ENCODE results near the gene ARHGAP22.
"Not testable (repeated sequence)": the region's sequence is repeated elsewhere in the genome, so short reads cannot be mapped to it uniquely, and the experiment has no call there.

Gene ARHGAP22

DNA sequence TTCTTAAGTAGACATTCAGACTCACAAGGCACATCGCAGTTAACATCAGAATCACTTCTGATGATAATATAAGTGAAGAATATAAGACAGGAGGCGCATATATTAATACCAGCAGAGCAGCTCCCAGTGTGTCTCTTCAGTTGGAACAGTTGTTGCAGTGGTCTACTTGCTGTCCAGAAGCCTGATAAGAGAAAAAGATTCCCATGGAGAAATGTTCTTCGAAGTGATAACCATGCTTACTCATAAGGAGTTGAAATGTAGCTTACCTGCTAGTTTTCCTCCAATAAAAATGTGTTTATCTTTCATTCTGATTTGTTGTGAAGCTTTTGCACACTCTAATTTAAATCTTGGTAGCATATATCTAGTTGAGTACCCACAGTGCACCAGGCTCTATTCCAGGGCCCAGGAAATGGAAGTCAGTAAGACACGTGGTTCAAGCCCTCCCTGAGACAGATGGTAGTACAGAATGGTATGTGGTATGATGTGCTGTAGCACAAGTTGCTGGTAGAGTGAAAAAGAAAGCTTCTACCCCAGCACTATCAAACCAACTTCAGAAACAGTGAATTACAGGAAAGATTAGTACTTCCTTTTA, 174.4 kb downstream of the ARHGAP22 start:
- no peak overlapping the region for H3K9ac ChIP-seq (ENCODE audit: low read depth, low read length)

DNA sequence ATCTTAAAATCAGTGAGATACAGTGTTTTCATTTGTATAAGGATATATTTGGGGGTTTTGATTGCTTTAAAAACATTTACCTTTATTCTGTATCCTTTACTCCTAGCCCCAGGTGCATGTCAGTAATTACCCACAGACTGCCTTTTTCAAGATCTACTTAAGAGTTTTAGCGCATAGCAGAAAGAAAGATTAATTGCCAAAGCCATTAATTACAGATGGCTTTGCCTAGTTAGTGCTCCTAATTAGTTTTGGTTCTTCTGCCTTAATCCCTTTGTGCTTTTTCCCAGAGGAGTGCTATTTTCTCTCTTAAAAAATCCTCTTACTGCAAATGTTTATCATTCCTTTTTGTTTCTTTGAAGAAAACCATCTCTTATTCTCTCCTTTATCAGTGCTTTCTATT, 175.6 kb downstream of the ARHGAP22 start:
- H3K4me1 ChIP-seq (ENCODE audit: insufficient read depth, low read length), result no peaks in the 10 kb centered on the region
- H3K9ac ChIP-seq (ENCODE audit: low read depth, low read length), result no peak overlapping the region
- no peaks in the 10 kb centered on the region for H3K9me3 ChIP-seq (ENCODE audit: control insufficient read depth, insufficient read depth, low read length)
- H3K36me3 ChIP-seq (ENCODE audit: insufficient read depth, low read length), result no peaks in the 10 kb centered on the region; the same call in 1 of the 2 replicates

More for the DNA sequence above, 174.4 kb downstream of the ARHGAP22 start:
- Histone ChIP-seq H3K9me3 (ENCODE audit: control insufficient read depth, insufficient read depth, low read length) (no peaks in the 10 kb centered on the region), H3K36me3 (ENCODE audit: insufficient read depth, low read length) (no peaks in the 10 kb centered on the region; the same call in 1 of the 2 replicates), H3K4me1 (ENCODE audit: insufficient read depth, low read length) (no peaks in the 10 kb centered on the region)

DNA sequence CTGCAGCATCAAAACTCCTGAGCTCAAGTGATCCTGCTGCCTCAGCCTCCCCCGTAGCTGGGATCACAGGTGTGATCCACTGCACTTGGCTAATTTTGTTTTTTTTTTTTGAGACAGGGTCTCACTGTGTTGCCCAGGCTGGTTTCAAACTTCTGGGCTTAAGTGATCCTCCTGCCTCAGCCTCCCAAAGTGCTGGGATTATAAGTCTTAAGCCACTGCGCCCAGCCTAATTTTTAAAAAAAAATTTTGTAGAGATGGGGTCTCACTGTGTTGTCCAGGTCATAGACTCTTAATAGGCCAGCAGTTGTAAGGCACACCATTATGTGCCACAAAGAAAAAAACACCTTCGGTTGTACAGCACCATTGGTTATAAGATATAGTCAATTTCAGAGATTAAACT, 176.0 kb downstream of the ARHGAP22 start:
- H3K9ac ChIP-seq (ENCODE audit: low read depth, low read length), result no peak overlapping the region

DNA sequence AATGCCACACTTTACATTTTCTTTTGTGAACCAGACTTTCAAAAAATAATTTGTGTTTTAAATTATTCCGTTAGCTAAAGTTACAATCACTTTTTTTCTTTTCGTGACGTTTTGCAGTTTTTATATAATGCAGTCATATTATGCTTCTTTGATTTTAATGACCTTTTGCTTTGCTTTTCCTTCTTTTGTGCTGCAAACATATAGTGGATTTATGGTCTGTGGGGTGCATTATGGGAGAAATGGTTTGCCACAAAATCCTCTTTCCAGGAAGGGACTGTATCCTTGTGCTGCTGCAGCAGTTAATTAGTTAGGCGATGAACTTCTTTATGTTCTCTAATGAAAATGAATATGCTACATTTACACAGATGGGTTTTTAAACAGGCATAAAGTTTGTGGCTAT, 181.0 kb downstream of the ARHGAP22 start:
- Histone ChIP-seq H3K36me3 (ENCODE audit: insufficient read depth, low read length) (no peaks in the 10 kb centered on the region), H3K4me1 (ENCODE audit: insufficient read depth, low read length) (no peaks in the 10 kb centered on the region), H3K9me3 (ENCODE audit: control insufficient read depth, insufficient read depth, low read length) (no peaks in the 10 kb centered on the region), H3K9ac (ENCODE audit: low read depth, low read length) (no peak overlapping the region)

More for the DNA sequence above, 176.0 kb downstream of the ARHGAP22 start:
- H3K4me1 ChIP-seq (ENCODE audit: insufficient read depth, low read length), result no peaks in the 10 kb centered on the region
- no peaks in the 10 kb centered on the region for H3K9me3 ChIP-seq (ENCODE audit: control insufficient read depth, insufficient read depth, low read length)
- no peaks in the 10 kb centered on the region; the same call in 1 of the 2 replicates for H3K36me3 ChIP-seq (ENCODE audit: insufficient read depth, low read length)

DNA sequence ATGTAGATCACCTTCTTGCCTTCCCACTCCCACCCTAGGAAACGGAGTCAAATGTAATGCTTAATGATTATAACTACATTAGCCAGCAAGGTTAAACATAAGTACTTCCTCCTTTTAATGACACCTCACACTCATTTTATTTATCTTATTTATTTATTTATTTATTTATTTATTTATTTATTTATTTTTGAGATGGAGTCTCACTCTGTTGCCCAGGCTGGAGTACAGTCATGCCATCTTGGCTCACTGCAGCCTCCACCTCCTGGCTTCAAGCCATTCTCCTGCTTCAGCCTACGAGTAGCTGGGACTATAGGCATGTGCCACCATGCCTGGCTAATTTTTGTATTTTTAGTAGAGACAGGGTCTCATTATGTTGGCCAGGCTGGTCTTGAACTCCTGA, 183.0 kb downstream of the ARHGAP22 start:
- not testable (repeated sequence) for H3K36me3 ChIP-seq (ENCODE audit: insufficient read depth, low read length); H3K9me3 ChIP-seq (ENCODE audit: control insufficient read depth, insufficient read depth, low read length); H3K4me1 ChIP-seq (ENCODE audit: insufficient read depth, low read length); H3K9ac ChIP-seq (ENCODE audit: low read depth, low read length)

DNA sequence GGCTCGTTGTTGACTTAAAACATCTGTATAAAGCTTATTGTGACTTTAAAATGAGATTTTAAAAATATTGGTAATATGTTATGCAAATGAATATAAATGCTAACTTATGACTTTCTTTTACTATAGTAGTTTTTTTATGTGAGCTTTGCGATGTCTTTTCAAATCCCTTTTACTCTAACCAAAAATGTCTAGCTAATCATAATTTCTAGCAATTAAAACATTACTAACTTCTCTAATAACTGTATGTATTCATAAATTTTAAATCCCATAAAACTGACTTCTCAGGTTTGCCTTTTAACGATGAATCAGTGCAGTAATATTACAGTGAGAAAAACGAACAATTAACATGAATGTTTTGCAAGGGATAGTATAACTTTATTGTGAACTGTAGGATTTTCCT, 185.2 kb downstream of the ARHGAP22 start:
- H3K9ac ChIP-seq (ENCODE audit: low read depth, low read length), result no peak overlapping the region
- peaks cover 5% of the 10 kb centered on the region; the same call in 1 of the 2 replicates for H3K4me1 ChIP-seq (ENCODE audit: insufficient read depth, low read length)
- H3K36me3 ChIP-seq (ENCODE audit: insufficient read depth, low read length), result no peaks in the 10 kb centered on the region
- no peaks in the 10 kb centered on the region for H3K9me3 ChIP-seq (ENCODE audit: control insufficient read depth, insufficient read depth, low read length)

DNA sequence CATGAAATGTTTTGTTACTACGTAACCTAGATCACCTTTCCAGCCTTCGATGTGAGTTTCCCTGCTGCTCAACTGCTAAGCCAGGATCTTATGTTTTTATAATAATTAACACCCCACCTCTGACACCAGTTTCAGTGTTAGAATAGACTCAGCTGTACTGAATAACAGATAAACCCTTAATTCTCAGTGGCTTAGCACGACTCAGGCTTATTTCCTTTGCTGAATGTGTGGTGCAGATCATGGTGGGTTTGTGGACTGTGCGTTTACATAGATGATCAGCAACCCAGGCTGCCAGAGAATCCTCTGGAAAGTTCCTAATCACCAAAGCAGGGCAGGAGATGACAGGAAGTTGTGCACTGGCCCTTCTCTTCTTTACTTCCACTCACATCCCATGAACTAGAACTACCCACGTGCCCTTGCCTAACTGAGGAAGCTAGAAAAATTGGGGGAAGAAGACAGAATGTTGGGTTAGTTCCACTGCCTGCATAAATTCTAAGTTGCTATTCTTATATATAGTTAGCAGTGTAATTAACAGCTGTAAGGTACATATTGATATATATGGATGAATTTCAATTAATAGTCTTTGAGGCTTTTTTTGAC, 186.6 kb downstream of the ARHGAP22 start:
- Histone ChIP-seq H3K4me1 (ENCODE audit: insufficient read depth, low read length) (peaks cover 5% of the 10 kb centered on the region; the same call in 1 of the 2 replicates), H3K9me3 (ENCODE audit: control insufficient read depth, insufficient read depth, low read length) (no peaks in the 10 kb centered on the region), H3K36me3 (ENCODE audit: insufficient read depth, low read length) (no peaks in the 10 kb centered on the region), H3K9ac (ENCODE audit: low read depth, low read length) (no peak overlapping the region)

DNA sequence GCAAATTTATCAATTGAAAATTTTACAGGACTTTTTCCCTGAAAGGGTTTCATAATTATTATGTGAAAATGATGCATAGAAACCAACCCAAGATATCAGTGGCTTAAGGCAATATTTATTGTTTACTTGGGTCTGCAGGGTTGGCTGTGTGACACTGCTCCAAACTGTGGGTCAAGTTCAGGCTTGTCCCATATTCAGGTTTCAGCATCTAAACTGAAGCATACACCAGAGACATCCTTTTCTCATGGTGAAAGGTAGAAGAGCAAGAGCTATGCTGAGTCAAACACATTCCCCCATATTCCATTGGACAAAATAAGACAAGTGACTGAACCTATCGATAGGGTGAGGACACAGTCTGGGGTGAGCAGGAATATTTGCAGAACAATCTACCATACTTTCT, 187.5 kb downstream of the ARHGAP22 start:
- no peak overlapping the region for H3K9ac ChIP-seq (ENCODE audit: low read depth, low read length)
- H3K4me1 ChIP-seq (ENCODE audit: insufficient read depth, low read length), result peaks cover 5% of the 10 kb centered on the region; the same call in 1 of the 2 replicates
- H3K36me3 ChIP-seq (ENCODE audit: insufficient read depth, low read length), result 0 out of 2 replicates have a peak, but pooled peaks cover 3% of the 10 kb centered on the region
- no peaks in the 10 kb centered on the region for H3K9me3 ChIP-seq (ENCODE audit: control insufficient read depth, insufficient read depth, low read length)

DNA sequence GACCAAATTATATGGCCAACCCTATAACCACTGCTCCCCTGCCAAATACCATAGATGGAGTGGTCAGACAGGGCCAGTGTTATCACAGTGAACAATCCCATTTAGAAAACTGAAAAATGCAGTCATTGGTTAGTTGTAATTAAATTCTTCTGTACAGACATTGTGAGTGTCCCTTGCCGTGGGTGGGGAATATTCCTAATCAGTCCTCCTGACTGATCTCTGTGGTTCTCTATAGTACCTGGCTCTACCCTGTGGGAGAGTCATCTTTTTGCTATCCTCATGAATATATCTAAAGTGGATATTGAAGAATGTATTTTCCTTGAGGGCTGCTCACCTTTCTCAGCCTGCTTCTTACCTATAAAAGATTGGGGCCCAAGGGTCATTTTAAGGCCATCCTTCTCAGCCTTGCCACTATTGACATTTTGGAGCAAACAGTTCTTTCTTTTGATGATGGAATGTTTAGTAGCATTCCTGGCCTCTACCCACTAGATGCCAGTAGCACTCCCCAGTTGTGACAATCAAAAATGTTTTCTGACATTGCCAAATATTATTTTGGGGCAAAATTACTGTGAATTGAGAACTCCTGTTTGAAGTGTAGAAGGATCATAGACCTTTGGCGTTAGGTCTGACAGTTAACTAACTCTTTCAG, 188.2 kb downstream of the ARHGAP22 start:
- Histone ChIP-seq H3K9me3 (ENCODE audit: control insufficient read depth, insufficient read depth, low read length) (no peaks in the 10 kb centered on the region), H3K9ac (ENCODE audit: low read depth, low read length) (no peak overlapping the region), H3K36me3 (ENCODE audit: insufficient read depth, low read length) (0 out of 2 replicates have a peak, but pooled peaks cover 3% of the 10 kb centered on the region), H3K4me1 (ENCODE audit: insufficient read depth, low read length) (peaks cover 5% of the 10 kb centered on the region; the same call in 1 of the 2 replicates)

DNA sequence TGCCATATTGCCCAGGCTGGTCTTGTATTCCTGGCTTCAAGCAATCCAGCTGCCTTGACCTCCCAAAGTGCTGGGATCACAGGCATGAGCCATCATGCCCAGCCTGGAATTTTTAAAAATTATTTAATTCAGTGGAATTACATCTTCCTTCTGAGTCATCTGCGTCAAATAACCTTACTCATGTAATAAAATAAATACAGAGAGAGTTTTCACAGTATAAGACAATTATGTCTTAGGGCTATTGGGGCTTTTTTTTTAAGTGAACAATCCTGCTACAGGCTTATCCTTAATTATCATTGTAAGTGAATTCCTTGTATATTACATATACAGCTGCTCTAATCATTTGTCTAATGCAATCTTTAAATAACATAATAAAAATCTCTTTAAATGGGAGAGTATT, 190.1 kb downstream of the ARHGAP22 start:
- Histone ChIP-seq H3K36me3 (ENCODE audit: insufficient read depth, low read length) (0 out of 2 replicates have a peak, but pooled peaks cover 3% of the 10 kb centered on the region), H3K9ac (ENCODE audit: low read depth, low read length) (no peak overlapping the region), H3K4me1 (ENCODE audit: insufficient read depth, low read length) (peaks cover 5% of the 10 kb centered on the region; the same call in 1 of the 2 replicates), H3K9me3 (ENCODE audit: control insufficient read depth, insufficient read depth, low read length) (no peaks in the 10 kb centered on the region)

DNA sequence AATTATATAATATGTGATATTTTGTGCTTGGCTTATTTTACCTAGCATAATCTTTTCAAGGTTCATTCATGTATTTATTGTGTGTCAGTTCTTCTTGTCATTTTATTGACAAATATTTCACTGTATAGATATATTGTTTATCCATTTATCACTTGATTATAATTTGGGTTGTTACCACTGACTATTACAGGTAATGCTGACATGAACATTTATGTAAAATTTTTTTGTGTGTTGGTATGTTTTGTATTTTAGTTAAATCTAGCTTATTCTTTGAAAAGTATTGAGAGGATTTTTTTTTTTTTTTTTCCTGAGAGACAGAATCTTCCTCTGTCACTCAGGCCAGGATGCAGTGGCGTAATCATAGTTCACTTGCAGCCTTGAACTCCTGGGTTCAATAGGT, 190.7 kb downstream of the ARHGAP22 start:
- Histone ChIP-seq H3K36me3 (ENCODE audit: insufficient read depth, low read length) (0 out of 2 replicates have a peak, but pooled peaks cover 3% of the 10 kb centered on the region), H3K9ac (ENCODE audit: low read depth, low read length) (no peak overlapping the region), H3K9me3 (ENCODE audit: control insufficient read depth, insufficient read depth, low read length) (no peaks in the 10 kb centered on the region), H3K4me1 (ENCODE audit: insufficient read depth, low read length) (peaks cover 5% of the 10 kb centered on the region; the same call in 1 of the 2 replicates)

DNA sequence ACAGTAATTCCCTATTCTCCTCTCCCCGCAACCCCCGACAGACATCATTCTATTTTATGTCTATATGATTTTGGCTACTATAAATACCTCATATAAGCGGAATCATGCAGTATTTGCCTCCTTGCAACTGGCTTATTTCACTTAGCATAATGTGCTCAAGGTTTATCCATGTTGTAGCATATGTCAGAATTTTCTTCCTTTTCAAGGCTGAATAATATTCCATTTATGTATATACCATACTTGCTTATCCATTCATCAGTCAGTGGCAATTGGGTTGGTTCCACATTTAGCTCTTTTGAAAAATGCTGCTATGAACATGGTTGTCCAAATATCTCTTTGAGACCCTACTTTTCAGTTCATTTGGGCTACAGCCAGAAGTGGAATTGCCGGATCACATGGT, 191.9 kb downstream of the ARHGAP22 start:
- no peak overlapping the region for H3K9ac ChIP-seq (ENCODE audit: low read depth, low read length)
- peaks cover 5% of the 10 kb centered on the region; the same call in 1 of the 2 replicates for H3K4me1 ChIP-seq (ENCODE audit: insufficient read depth, low read length)
- H3K9me3 ChIP-seq (ENCODE audit: control insufficient read depth, insufficient read depth, low read length), result no peaks in the 10 kb centered on the region
- 0 out of 2 replicates have a peak, but pooled peaks cover 3% of the 10 kb centered on the region for H3K36me3 ChIP-seq (ENCODE audit: insufficient read depth, low read length)

DNA sequence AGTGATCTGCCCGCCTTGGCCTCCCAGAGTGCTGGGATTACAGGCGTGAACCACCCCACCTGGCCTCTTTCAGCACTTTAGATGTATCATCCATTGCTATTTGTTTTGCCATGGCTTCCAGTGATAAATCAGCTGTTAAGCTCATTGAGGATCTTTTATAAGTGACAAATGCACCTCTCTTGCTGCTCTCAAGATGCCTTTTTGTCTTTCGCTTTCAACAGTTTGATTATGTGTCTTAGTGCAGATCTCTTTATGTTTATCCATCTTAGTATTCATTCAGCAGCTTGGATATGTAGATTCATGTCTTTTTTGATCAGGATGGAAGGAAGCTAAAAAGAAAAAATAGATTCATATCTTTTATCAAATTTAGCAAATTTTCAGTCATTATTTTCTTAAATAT, 192.8 kb downstream of the ARHGAP22 start:
- Histone ChIP-seq H3K36me3 (ENCODE audit: insufficient read depth, low read length) (0 out of 2 replicates have a peak, but pooled peaks cover 3% of the 10 kb centered on the region), H3K4me1 (ENCODE audit: insufficient read depth, low read length) (no peaks in the 10 kb centered on the region), H3K9ac (ENCODE audit: low read depth, low read length) (no peak overlapping the region), H3K9me3 (ENCODE audit: control insufficient read depth, insufficient read depth, low read length) (no peaks in the 10 kb centered on the region)

DNA sequence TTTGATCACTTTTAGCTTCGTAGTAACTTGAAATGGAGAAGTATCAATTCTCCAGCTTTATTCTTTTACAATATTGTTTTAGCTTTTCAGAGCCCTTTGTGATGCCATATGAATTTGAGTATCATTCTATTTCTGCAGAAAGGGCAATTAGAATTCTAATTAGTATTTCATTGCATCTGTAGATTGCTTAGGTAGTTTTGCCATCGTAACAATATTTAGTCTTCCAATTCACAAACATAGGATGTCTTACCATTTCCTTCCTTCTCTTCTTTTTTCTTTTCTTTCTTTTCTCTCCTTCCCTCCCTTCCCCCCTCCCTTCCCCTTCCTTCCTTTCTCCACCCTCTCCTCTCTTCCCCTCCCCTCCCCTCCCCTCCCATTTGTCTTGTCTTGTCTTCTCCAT, 193.4 kb downstream of the ARHGAP22 start:
- Histone ChIP-seq H3K9ac (ENCODE audit: low read depth, low read length) (no peak overlapping the region), H3K9me3 (ENCODE audit: control insufficient read depth, insufficient read depth, low read length) (no peaks in the 10 kb centered on the region), H3K36me3 (ENCODE audit: insufficient read depth, low read length) (0 out of 2 replicates have a peak, but pooled peaks cover 3% of the 10 kb centered on the region), H3K4me1 (ENCODE audit: insufficient read depth, low read length) (no peaks in the 10 kb centered on the region)

All from ES-I3 (cell line).